CD4-positive, alpha-beta T cell treated with Interleukin-4 for 1 hour (primary cell): ENCODE results near the gene TOE1.
A peak's percentile ranks its signal among the peaks of the same experiment; 100 is the strongest.
"Not testable (repeated sequence)": the region's sequence is repeated elsewhere in the genome, so short reads cannot be mapped to it uniquely, and the experiment has no call there.

Experiments used
- DNase-seq, 2 donors: peaks; one replicate each; pipeline ENCODE4 v3.0.0-alpha.2; 2020 to 2022

Gene TOE1

DNA sequence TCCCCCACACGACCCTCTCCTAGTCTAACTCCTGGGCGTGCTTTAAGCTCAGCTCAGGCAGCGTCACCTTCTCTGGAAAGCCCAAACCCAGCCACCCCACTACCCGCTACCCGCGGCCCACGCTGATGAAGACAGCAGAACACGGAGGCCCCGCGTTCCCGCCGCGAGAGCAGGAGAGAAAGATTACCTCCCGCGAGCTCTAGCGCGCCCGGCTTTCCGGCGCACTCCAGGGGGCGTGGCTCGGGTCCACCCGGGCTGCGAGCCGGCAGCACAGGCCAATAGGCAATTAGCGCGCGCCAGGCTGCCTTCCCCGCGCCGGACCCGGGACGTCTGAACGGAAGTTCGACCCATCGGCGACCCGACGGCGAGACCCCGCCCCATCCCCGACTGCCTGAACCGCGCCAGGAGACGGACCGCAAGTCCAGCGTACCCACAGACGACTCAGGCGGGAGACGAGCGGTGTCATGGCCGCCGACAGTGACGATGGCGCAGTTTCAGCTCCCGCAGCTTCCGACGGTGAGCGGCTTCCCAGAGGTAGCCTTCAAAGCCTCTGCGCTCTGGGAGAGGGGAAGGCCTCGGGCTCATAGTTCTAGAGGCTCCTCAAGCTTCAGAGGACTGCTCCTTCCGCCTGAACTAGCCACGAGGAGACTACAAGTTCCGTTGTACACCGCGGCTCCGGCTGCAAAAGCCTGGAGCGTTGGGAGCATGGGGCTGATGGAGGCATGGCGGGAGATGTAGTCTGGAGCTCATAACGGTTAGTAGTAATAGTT, at the start of gene TOE1, which contains the start of gene MUTYH:
TSS of gene TOE1 (plus strand) at position 382 of the 770 bp plus-strand sequence. CDS start at position 465, 83 bp downstream.
TSS of gene MUTYH (minus strand) at position 652 of the 770 bp plus-strand sequence. CDS start 5,935 bp downstream, outside the sequence.
- peak; percentile 91 to 92 for DNase-seq

DNA sequence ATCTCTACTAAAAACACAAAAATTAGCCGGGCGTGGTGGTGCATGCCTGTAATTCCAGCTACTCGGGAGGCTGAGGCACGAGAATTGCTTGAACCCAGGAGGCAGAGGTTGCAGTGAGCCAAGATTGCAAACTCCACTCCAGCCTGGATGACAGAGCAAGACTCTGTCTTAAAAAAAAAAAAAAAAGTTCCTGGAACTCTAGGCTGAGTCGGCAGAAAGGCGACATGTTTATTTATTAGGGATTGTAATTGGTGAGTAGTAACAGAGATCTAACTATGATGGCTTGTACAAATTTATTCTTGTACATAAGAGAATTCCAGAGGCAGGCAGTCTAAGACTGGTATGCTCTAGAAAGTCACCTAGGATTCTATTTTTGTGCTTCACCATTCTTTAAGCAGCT, 49.0 kb upstream of the TOE1 start:
- DNase-seq = not testable (repeated sequence)

DNA sequence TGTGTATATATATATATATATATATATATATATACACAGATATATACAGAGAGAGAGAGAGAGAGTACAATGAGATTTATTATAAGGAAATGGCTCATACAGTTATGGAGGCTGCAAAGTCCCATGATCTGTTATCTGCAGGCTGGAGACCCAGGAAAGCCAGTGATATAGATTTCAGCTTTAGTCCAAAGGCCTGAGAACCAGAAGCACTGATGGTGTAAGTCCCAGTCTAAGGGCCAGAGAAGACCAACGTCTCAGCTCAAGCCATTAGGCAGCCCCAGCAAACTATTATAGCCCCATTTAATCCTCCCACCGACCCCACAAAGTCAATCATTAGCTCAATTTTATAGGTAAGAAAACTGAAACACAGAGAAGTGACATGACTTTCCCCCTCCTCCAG, 48.3 kb upstream of the TOE1 start:
- DNase-seq = no peak

DNA sequence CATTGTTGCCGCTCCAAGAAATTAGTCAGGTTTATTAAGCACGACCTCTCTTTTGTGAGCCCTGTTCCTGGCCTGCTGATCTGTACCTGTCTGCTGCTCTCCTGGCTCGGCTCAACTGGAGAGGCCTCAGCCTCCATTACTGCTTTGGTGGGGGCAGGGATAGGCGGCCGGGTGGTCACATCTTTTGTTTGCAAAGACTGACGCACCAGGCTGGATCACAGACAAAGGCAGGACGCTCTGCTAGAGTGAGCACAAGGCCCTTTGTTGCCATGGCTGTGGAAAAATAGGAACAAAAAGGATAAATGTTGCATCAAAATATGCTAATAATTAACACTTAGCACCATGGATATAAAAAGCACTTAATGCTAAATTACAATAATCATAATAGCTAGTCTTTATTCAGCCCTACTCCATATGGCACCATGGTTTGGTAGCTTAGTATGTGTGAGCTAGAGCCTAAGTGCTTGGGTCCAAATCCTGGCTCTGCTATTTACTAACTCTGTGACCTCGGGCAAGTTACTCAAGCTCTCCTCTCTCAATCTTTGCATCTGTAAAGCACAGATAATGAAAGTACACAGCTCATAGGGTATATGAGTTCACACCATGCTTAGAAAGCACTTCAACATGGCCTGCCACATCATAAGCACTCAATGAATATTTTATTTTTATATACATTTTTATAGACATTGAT, 42.2 kb upstream of the TOE1 start:
- DNase-seq = no peak

DNA sequence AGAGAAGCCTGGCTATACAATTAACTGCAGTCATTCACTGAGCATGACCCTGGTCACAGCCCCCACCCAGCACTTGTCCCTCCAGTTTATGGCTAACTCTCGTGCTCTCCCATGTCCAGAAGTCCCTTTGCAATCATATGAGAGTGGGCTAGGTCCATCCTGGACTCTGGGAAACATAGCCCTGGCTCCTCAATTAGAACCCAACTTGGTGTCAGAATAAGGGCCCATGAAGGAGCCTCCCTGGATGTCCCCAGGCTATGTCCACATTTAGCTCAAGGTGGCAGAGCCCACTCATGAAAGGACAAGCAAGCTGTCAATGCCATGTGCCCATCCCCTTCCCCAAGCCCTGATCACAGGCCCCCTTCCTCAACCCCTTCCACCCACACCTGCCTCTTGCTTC, 40.7 kb upstream of the TOE1 start:
- no peak for DNase-seq

DNA sequence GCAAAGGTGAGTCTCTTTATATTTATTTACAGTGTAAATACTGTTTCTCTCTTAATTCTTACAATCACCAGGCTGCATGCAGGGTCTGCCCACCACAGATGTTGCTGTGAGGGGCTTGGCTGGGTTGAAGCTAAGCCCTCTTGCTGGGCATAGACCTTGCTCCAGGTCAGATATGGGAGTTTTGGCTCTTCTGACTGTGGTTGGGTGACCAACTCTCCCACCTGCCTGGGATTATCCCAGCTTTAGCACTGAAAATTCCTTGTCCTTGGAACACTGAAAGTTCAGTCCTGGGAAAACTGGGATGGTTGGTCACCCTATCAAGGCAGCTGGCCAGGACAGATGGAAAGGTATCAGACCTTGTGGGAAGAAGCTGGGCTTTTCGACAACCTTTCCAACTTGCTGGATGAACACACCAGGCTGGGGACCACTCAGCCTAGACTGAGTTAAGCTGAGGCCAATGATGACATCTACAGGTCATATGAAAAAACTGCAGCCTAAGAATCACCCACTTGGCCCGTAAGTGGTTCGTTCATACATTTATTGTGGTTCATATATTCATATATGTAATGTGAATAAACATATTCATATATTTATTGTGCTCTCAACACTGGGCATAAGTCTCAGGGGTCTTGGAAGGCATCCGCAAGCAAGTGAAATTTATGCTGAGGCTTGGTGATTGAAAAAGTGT, 39.8 kb upstream of the TOE1 start:
- peak; percentile 58 to 74 for DNase-seq

DNA sequence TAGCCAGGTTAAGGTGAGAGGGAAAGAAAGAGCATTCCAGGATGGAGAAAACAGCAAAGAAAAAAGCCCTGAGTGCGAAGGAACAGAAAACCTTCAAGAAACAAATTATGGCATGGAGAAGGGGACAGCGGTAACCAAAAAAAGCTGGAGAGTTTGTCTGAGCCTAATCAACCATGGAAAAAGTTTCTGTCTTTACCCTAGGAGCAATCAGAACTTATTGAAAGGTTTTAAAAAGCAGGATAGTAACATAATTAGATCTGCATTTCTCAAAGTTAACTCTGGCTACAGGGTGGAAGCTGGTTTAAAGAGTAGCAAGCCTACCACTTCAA, 39.3 kb upstream of the TOE1 start:
- no peak for DNase-seq

DNA sequence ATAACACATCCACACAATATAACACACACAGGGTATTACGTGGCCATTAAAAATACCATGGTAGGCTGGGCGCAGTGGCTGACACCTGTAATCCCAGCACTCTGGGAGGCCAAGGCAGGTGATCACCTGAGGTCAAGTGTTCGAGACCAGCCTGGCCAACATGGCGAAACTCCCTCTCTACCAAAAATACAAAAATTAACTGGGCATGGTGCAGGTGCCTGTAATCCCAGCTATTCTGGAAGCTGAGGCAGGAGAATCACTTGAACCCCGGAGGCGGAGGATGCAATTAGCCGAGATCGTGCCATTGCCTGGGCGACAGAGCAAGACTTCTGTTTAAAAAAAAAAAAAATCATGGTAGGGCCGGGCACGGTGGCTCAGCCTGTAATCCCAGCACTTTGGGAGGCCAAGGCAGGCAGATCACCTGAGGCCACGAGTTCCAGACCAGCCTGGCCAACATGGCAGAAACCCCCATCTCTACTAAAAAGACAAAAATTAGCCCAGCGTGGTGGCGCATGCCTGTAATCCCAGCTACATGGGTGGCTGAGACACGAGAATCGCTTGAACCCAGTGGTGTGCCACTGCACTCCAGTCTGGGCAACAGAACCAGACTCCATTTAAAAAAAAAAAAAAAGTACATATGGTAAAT, 37.3 kb upstream of the TOE1 start:
- no peak for DNase-seq

DNA sequence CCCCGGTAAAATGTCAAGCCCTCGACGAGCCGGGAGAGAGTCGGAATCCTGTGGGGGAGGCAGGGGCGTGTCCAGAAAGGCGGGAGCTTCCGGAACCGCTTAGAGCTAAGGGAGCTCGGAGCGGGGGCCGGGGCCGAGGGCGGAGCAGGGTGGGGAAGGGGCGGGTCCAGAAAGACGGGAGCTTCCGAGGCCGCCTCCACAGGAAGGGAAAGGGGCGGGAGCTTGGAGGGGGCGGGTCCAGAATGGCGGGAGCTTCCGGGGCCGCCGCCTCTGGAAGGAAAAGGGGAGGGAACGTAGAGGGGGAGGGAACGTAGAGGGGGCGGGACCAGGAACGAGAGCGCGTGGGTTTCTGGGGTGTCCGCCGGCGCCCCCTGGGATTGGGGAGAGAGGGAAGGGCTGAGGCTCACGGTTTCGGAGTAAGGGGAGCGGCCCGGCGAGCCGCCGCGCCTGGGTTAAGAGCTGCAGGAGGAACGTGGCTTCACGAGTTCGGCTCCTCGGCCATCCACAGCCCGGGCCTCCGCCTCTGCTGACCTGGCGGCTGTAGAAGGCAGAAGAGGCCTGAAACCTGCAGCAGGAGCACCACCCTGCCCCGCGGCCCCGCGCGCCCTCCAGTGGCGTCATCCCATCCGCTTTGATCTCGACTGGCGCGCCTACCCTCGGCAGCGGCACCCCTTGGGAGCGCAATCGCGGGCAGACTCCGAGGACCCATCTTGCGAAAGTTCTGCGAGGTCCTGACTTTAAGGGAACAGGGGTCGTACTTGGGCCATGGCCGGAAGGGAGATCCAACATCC, 36.3 kb upstream of the TOE1 start:
- peak; percentile 98 to 99 for DNase-seq

DNA sequence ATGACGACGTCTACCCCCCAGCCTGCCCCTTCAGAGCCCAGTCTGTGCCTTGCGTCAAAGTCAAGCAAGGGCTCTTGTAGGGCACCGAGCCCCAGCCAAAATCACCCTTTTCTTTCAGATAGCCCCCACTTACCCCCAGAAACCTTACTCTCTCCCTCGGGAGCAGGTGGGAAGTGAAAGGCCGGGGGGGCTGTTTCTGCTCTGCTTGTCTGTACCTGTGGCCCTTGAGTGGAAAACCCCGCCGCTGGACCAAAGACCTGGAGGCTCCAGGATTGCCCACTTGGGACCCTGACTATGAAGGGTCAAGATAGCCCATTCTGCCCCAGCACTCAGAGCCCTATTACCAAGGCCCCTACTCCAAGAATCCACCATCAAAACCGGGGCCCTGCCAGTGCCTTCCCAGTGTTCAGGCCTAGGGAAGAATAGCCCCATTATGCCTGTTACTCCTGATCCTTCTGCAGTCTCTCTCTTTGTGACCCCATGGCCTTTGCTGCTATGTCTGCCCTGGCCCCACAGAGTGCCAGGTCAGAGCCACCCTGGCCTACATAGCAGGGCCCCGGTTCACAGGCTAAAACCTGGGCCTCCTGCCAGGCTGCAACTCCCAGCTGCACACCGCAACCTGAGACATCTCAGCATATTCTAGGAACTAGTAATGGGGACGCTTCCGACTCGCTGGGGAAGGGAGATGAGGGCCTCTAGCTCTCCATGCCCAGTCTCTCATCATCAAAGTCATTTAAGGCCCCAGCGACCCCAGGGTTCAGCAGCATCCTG, 35.5 kb upstream of the TOE1 start:
- no peak for DNase-seq

DNA sequence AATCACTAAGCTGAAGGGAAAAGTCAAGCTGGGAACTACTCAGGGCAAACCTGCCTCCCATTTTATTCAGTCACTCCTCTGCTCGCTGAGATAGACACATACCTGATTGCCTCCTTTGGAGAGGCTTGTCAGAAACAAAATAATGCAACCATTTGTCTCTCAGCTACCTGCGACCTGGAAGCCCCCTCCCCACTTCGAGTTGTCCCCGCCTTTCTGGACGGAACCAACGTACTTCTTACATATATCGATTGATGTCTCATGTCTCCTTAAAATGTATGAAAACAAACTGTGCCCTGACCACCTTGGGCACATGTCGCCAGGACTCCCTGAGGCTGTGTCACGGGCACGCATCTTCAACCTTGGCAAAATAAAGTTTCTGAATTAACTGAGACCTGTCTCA, 34.7 kb upstream of the TOE1 start:
- DNase-seq = no peak

DNA sequence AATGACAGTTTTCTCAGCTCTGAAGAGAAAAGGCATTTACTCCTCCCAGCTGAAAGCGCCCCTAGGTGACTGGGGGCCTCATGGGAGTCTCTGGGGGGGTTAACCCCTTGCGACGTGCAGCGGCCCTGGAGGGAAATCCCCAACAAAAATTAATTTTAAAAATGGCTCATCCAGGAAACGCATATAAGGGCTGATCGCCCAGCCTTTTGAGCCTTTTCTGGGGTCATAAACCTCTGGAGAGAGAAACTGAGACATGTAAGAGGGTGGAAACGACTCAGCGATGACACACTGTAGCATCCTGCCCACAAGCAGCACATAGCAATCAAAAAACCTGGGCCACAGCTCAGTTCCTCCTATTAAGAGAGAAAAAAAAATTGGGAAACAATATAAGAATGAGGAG, 33.7 kb upstream of the TOE1 start:
- peak in 1 of 2 donors; percentile 7 for DNase-seq

DNA sequence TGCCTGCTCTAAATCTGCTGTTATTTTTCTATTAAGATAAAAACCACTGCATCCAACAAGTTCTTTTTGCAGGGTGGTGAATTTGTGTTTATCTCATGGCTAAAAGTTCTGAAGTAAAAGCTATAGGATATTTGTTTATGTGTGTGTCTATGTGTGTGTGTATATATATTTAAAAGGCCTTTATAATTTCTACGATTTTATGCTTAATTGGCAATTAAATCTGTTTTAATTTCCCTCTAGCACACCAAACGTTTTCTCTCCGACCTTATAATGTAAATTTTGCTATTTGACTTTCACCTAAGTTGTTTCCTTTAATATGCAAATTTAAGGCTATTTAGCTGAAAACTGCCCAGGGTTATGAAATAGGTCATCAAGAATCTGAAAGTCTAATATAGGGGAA, 33.1 kb upstream of the TOE1 start:
- DNase-seq = no peak

DNA sequence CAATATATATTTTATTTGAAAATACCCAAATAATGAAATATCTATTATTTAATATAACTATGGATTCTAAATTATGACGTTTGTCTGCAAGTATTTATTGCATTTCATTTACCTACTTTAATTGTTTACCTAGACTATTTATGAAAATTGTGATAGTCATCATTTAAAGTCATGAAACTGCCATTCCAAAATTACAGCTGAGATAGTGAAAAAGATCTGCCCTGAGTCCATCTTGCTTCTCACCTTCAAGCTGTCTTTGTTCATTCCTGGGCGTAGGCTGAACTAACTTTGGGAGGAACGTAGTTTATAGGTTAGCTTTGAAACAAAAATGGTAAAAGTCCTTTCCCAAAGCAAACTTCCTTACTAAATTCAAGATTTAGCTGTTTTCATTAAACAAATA, 25.7 kb upstream of the TOE1 start:
- DNase-seq = no peak

DNA sequence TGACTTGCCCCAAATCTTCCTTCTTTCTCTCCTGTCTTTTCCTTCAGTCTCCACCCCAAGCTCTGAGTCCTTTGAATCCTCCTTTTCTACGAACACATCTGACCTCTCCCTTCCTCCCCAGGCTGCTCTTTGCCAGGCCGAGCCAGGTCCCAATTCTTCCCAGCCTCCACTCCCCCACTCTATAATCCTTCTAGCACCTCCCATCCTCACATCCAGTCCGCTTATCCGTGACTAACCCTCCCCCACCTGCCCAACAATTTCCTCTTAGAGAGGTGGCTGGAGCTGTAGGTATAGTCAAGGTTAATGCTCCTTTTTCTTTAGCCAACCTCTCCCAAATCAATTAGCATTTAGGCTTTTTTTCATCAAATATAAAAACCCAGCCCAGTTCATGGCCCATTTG, 22.8 kb upstream of the TOE1 start:
- DNase-seq = no peak

DNA sequence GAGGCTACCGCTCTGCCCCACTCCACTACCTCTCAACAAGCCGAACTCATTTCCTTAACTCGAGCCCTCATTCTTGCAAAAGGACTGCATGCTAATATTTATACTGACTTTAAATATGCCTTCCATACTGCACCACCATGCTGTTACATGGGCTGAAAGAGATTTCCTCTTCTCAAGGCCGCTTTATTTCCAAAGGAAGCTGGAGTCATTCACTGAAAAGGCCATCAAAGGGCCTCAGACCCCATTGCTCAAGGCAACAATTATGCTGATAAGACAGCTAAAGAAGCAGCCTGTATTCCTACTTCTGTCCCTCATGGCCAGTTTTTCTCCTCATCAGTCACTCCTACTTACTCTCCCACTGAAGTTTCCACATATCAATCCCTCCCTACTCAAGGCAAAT, 20.2 kb upstream of the TOE1 start:
- DNase-seq = no peak

DNA sequence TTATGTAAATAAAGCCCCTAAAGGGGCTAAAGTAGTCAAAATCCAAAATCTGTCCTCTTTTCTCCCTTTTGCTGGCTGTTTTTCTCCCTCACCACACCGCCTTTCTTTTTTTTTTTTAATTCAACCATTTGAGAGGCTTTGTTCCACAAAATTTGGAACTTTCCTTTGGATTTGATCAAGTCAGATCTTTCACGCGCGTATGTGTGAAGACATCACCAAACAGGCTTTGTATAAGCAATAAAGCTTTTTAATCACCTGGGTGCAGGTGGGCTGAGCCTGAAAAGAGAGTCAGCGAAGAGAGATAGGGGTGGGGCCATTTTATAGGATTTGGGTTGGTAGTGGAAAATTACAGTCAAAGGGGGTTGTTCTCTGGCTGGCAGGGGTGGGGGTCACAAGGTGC, 18.5 kb upstream of the TOE1 start:
- DNase-seq = no peak

DNA sequence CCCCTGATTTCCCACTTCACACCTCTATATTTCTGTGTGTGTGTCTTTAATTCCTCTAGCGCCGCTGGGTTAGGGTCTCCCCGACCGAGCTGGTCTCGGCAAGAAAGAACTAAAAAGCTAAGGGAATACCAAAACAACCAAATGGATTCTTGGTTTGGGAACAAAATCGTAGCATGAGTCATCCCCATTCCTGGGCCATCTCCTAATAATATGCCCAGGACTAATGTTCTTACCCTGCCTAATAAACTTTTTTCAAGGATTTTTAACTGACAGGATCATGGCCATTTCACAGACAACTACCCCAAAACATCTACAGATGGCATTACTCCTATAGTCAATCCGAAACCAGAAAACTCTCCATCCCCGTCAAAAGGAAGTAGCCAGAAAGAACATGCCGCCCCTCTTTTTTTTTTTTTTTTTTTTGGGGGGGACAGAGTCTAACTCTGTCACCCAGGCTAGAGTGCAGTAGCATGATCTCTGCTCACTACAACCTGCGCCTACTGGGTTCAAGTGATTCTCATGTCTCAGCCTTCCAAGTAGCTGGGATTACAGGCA, 17.4 kb upstream of the TOE1 start:
- DNase-seq = no peak

DNA sequence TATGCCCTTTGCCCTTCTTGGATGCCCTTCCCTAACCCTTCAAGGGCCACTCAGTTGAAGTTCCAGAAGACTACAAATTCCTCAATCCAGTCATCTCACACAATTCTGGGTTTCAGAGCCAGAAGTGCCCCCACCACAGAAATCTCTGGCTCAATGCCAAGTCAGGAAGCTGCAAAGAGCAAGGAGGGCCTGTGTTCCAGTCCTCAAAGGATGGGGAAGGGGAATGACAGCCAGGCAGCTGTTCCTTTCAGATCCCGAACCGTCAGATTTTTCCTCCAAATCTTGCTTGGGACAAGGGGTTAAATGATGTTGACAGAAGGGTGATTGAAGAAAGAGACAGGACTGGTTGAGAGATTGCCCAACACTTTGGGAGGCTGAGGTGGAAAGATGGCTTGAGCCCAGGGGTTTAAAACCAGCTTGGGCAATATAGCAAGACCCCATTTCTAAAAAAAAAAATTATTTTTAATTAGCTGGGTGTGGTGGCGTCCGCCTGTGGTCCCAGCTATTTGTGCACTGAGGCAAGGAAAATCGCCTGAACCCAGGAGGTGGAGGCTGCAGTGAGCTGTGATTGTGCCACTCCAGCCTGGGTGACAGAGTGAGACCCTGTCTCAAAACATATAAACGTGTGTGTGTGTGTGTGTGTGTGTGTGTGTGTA, 14.0 kb upstream of the TOE1 start:
- no peak for DNase-seq

DNA sequence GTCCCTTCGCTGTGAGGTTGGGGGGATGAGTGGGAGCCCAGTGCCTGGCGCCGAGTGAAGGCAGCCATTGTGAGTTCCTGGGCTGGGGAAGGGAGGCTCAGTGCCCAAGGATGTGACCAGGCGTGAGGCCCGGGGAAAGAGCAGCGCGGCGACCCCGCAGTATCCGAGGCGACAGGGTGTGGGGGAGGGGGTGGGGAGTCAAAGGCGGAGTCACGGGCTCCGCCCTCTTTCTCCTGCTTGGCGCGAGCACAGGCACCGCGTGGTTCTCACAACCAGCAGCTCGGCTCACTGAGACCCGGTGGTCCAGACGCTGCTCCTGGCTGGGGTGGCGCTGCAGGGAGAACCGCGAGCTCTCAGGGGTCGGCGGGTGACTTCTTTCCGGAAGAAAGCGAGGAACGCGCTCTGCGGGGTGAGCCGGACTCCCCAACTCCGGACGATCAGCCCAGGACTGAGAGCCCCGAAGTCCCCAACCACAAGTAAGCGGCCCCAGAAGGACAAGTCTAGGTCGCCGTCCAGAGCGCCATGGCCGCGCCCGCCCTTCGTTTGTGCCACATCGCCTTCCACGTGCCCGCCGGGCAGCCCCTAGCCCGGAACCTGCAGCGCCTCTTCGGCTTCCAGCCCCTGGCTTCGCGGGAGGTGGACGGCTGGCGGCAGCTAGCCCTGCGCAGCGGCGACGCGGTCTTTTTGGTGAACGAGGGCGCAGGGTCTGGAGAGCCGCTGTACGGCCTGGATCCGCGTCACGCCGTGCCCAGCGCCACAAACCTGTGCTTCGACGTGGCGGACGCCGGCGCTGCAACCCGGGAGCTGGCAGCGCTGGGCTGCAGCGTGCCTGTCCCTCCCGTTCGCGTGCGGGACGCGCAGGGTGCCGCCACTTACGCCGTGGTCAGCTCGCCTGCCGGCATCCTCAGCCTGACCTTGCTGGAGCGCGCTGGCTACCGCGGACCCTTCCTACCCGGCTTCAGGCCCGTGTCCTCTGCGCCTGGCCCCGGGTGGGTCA, 13.0 kb upstream of the TOE1 start, which contains the start of gene HPDL:
TSS of gene HPDL (plus strand) at position 269 of the 997 bp plus-strand sequence. CDS start at position 523, 254 bp downstream.
- peak; percentile 52 to 56 for DNase-seq
